Stimulated activated CD8-positive, alpha-beta memory T cell treated with anti-CD3 and anti-CD28 coated beads, Interleukin-15, amount 100 ng/mL, for 4 hours (primary cell): Measurements from ENCODE around the gene INPP5A.
"Not testable (repeated sequence)": the region's sequence is repeated elsewhere in the genome, so short reads cannot be mapped to it uniquely, and the experiment has no call there.

ENCODE experiments used
- DNase-seq, 2 donors: peaks; one replicate each; pipeline ENCODE4 v3.0.0-alpha.2; 2020; ENCODE audit warnings: low read depth in 2 of 2

INPP5A gene

GRCh38 chr10:132813560-132814468 lies 276.2 kb downstream of the INPP5A start:
- no peak for DNase-seq

GRCh38 chr10:132814469-132814856 lies 276.9 kb downstream of the INPP5A start:
- no peak for DNase-seq

DNA sequence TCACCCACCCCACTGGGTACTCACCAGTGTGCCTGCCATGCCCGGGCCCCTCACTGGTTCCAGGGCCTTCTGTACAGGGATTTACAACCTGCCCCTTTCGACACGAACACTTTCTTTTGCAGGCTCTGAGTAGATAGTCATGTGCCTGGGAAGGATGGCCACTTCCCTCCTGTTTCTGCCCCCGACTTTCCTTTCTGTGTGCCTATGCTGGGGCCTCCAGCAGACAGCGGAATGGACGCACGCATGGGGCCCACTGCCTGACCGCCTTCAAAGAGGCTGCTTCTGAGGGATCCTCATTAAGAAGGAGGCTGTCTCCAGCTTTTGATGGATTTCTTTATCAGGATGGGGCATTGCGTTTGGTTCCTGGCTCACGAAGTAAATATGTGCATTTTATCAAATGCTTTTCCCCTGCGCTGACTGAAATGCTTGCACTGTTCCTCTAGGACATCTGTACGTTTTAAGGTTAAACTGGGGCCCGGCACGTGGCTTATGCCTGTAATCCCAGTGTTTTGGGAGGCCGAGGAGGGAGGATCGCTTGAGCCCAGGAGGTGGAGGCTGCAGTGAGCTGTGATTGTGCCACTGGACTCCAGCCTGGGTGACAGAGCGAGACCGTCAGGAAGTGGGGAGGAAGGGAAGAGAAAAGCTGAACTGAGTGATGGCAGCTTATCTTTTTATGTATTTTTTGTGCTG lies 277.7 kb downstream of the INPP5A start:
- no peak for DNase-seq

GRCh38 chr10:132816718-132817117 lies 279.1 kb downstream of the INPP5A start:
- no peak for DNase-seq

DNA sequence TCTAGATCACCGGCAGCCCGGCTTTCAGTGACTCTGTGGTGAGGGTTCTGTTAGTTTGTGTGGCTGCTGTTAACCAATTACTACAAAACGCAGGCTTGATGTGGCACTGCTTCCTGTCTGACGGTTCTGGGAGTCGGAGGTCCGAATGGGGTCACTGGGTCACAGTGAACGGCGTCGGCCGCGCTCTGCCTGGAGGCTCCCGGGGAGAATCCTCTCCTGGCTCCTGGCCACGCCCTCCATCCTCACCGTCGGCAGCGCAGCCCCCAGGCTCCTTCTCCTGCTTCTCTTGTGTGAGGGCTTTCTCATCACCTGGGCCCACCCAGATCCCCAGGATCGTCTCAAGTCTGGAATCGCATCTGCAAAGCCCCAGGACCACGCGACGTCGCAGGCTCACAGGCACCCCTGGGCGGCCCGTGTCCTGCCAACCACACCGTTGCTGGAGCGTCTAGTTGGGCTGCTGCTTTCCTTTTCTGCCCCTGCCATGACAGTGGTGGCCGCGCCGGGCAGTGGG lies 280.2 kb downstream of the INPP5A start:
- DNase-seq, result no peak

- no peak for DNase-seq
Measured at GRCh38 chr10:132820056-132820455, 282.5 kb downstream of the INPP5A start.

DNA sequence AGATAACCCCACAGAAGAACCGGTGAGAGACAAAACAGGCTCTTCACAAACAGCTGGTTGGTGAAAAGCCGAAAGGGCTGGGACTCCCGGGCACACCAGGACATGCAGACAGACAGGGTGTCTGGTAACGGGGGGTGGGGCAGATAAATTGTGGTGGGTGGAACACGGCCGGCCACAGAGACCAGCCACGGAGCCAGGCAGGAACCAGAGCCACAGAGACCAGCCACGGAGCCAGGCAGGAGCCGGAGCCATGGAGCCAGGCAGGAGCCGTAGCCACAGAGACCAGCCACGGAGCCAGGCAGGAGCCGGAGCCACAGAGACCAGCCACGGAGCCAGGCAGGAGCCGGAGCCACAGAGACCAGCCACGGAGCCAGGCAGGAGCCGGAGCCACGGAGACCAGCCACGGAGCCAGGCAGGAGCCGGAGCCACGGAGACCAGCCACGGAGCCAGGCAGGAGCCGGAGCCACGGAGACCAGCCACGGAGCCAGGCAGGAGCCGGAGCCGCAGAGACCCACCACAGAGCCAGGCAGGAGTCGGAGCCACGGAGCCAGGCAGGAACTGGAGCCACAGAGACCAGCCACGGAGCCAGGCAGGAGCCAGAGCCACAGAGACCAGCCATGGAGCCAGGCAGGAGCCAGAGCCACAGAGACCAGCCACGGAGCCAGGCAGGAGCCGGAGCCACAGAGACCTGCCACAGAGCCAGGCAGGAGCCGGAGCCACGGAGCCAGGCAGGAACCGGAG lies 288.4 kb downstream of the INPP5A start:
- DNase-seq, result not testable (repeated sequence)

GRCh38 chr10:132826524-132827422 lies 289.2 kb downstream of the INPP5A start:
- DNase-seq, result no peak

DNA sequence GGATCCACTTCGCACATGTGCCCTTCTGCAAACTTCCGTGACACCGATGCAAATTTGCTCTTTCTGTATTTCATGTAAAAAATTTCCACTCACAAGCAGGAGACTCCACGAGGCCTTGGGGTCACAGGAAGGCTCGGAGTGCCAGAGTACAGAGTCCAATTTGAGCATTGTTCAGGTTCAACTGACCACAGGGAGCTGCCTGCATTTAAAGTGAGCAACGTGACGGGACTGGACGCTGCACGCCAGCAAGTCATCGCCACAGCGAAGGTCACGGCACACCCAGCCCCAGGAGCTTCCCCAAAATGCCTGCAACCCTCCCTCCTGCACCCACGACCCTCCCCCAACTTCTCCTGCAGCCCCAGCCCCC lies 289.8 kb downstream of the INPP5A start:
- no peak for DNase-seq

- DNase-seq, result no peak
Measured at GRCh38 chr10:132827861-132828539, 290.4 kb downstream of the INPP5A start.

DNA sequence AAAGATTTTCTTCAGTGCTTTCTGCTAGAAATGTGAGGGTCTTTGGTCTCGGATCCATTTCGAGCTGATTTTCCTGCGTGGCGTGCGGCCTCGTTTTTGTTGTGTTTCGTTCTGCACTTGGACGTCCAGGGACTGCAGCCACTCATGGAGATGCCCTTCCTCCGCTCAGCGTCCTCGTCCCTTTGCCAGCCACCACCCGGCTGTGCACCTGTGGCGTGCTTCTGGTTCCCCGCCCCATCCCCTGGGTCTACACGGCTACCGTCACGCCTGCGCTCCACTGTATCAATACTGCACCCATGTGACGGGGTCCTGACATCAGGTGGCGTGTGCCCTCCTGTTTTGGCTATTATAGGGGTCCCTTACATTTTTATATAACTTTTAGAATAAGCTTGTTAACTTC lies 291.1 kb downstream of the INPP5A start:
- DNase-seq, result no peak

GRCh38 chr10:132829403-132829802 lies 291.8 kb downstream of the INPP5A start:
- DNase-seq, result no peak

GRCh38 chr10:132832186-132832969 lies 294.8 kb downstream of the INPP5A start:
- DNase-seq, result no peak
